Frontal cortex (tissue), 1 donor: ENCODE results near the gene EPS8L1. TPM values are rescaled to one million over a fixed set of nuclear protein-coding genes. Genes with fewer than 3 reads are reported as not detected.

Experiments used
- small RNA-seq: library from RNA; depleted of rRNA; stranded (forward); fragments of <200 nt; gene quantifications from one replicate; pipeline ENCODE3, GENCODE V24; 2014
- total RNA-seq: library from RNA; depleted of rRNA; stranded (reverse); fragments of >200 nt; gene quantifications from one replicate; pipeline ENCODE4 v1.2.3, GENCODE V29; 2014

EPS8L1 gene
- total RNA-seq, 1 donor from 2014 or later, result 2.9 TPM

Small RNAs within 50 kb of the gene (small RNA-seq; reads per million reads assigned to genes)
- gene MIR7975, result not detected

Other genes starting within 250 kb of the EPS8L1 start
- gene KIR2DS4, start 243.2 kb upstream of the EPS8L1 start, total RNA-seq, result not detected
- not detected for gene KIR3DL2, start 225.4 kb upstream of the EPS8L1 start, total RNA-seq
- 0.41 TPM for gene FCAR, start 201.6 kb upstream of the EPS8L1 start, total RNA-seq
- not detected for gene NCR1, start 169.7 kb upstream of the EPS8L1 start, total RNA-seq
- 0.82 TPM for gene NLRP7, start 128.3 kb upstream of the EPS8L1 start, total RNA-seq
- 13.5 TPM for gene NLRP2, start 109.5 kb upstream of the EPS8L1 start, total RNA-seq
- under 0.01 TPM for gene GP6, start 37.6 kb upstream of the EPS8L1 start, total RNA-seq
- gene RDH13, start 12.7 kb upstream of the EPS8L1 start, total RNA-seq, result 14.3 TPM
- gene PPP1R12C, start 41.8 kb downstream of the EPS8L1 start, total RNA-seq, result 16.7 TPM
- 2.4 TPM for gene TNNT1, start 73.3 kb downstream of the EPS8L1 start, total RNA-seq
- gene TNNI3, start 81.9 kb downstream of the EPS8L1 start, total RNA-seq, result 0.41 TPM
- gene DNAAF3, start 90.7 kb downstream of the EPS8L1 start, total RNA-seq, result not detected
- gene SYT5, start 104.4 kb downstream of the EPS8L1 start, total RNA-seq, result 33.0 TPM
- gene PTPRH, start 133.6 kb downstream of the EPS8L1 start, total RNA-seq, result 0.41 TPM
- gene TMEM86B, start 152.9 kb downstream of the EPS8L1 start, total RNA-seq, result 0.82 TPM
- gene PPP6R1, start 183.1 kb downstream of the EPS8L1 start, total RNA-seq, result 11.0 TPM
- gene HSPBP1, start 204.2 kb downstream of the EPS8L1 start, total RNA-seq, result 28.9 TPM
- gene BRSK1, start 208.1 kb downstream of the EPS8L1 start, total RNA-seq, result 81.1 TPM
- gene TMEM150B, start 249.5 kb downstream of the EPS8L1 start, total RNA-seq, result not detected